Cardiac muscle cell (in vitro differentiated cells and primary cell): Measurements from ENCODE around the gene ABCF2. TPM values are rescaled to one million over a fixed set of nuclear protein-coding genes. Genes with fewer than 3 reads are reported as not detected.

Source experiments
- DNase-seq, 2 donors: peaks; one replicate each; pipeline versions ENCODE4 v3.0.0 to v3.0.0-alpha.2; 2010 to 2017; ENCODE audit warnings: low read depth in 1 of 2, low spot score in 1 of 2
- H3K27ac ChIP-seq: fragments of 200-600 bp; sonication (generic); 2 replicates; pipeline ENCODE4 v1.5.1; 2016
- H3K27me3 ChIP-seq: fragments of 200-600 bp; sonication (generic); 2 replicates; pipeline ENCODE4 v1.6.0; 2016; ENCODE audit warnings: control low read depth
- H3K36me3 ChIP-seq: fragments of 200-600 bp; sonication (generic); 2 replicates; pipeline ENCODE4 v1.5.1; 2016; ENCODE audit warnings: control low read depth
- H3K4me1 ChIP-seq: fragments of 200-600 bp; sonication (generic); 2 replicates; pipeline ENCODE4 v1.8.1; 2017; ENCODE audit warnings: low read depth, mild to moderate bottlenecking, mixed run types
- H3K4me3 ChIP-seq: fragments of 200-600 bp; sonication (generic); 2 replicates; pipeline ENCODE4 v1.5.1; 2016; ENCODE audit warnings: mild to moderate bottlenecking
- H3K9me3 ChIP-seq: fragments of 200-600 bp; sonication (generic); 2 replicates; pipeline ENCODE4 v1.5.1; 2017; ENCODE audit warnings: low read depth, mild to moderate bottlenecking, control low read depth
- polyA plus RNA-seq: library from polyadenylated mRNA; unstranded; fragments of >200 nt; fragmentation: Nextera tagmentation; extraction: Ambion mirVana; gene quantifications from 2 replicates; pipeline ENCODE4 v1.2.1, GENCODE V29; 2016
- total RNA-seq: library from RNA; depleted of rRNA; stranded (reverse); fragments of >200 nt; gene quantifications from 2 replicates; pipeline ENCODE4 v1.2.3, GENCODE V29; 2016
- TF ChIP-seq, protein P1 (sequence below): IDR thresholded peaks from 2 replicates; pipeline ENCODE4 v1.5.1; 2012; ENCODE audit warnings: low read depth, mild to moderate bottlenecking, low read length

ABCF2 gene
- total and polyA plus RNA-seq, 2 experiments from 2014 or later: 32.7 to 34.3 TPM

DNA sequence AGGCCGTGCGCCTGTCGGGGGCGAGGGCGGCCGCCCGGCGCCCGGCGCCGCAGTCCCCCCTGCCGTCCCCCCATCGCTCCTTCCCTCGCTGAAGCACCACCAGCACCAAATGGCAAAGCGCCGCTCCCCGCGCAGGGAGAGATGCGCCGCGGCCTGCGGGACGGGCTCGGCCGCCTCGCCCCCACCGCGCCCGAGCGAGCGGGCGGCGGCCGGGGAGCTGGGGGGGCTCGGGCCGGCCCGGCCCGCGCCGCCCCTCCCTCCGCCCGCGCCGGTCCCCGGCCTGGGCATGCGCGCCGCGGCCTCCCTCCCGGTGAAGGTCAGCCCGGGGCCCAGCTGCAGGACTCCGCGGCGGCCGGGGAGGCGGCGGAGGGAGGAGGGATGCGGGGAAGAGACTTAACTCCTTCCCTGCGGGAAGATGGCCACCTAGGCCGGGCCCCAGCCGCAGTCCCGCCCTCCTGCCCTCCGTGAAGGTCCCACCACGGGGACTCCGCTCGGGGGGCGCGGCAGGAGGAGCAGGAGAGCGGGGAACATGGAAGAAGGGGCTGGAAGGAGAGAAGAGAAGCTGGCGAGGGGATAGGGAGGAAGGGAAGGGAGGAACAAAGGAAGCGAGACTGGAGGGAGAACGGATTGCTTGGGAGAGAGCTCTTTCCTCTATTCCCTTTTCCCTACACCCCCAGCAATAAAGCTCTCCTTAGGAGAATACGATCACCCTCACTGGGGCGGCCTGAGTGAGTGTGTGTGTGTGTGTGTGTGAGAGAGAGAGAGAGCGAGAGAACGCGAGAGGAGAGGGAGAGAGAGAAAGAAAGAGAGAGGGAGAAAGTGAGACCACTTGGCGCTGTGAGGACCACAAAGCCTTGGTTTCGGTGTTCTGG is 24.9 kb upstream of the ABCF2 start:
- H3K4me1 ChIP-seq: peaks cover 38% of the 10 kb centered on the region
- no peaks in the 10 kb centered on the region for H3K27me3 ChIP-seq
- H3K27ac ChIP-seq: peak overlapping the region; percentile 99

DNA sequence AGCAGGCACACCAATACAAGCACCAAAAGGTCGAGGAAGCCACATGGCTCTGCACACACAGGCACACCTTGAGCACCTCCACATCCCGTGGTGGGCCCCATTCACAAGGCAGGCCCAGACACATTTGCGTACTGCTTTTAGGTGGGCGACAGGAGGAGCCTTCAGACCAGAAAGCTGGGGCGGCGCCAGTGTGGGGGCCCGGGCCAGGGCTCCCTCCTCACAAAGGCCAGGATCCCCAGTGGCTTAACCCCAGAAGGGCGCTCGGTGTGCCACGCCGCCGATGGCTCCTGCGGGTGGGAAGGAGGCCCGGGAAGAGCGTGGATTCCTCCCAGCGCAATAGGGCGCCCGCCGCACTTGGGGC is 24.3 kb upstream of the ABCF2 start:
- TF ChIP-seq, protein P1, sequence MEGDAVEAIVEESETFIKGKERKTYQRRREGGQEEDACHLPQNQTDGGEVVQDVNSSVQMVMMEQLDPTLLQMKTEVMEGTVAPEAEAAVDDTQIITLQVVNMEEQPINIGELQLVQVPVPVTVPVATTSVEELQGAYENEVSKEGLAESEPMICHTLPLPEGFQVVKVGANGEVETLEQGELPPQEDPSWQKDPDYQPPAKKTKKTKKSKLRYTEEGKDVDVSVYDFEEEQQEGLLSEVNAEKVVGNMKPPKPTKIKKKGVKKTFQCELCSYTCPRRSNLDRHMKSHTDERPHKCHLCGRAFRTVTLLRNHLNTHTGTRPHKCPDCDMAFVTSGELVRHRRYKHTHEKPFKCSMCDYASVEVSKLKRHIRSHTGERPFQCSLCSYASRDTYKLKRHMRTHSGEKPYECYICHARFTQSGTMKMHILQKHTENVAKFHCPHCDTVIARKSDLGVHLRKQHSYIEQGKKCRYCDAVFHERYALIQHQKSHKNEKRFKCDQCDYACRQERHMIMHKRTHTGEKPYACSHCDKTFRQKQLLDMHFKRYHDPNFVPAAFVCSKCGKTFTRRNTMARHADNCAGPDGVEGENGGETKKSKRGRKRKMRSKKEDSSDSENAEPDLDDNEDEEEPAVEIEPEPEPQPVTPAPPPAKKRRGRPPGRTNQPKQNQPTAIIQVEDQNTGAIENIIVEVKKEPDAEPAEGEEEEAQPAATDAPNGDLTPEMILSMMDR: no peak
- peaks cover 4% of the 10 kb centered on the region for H3K36me3 ChIP-seq
- H3K27ac ChIP-seq: peak overlapping the region; percentile 99
- DNase-seq: no peak
- peak overlapping the region; percentile 36 for H3K4me3 ChIP-seq
- H3K27me3 ChIP-seq: no peaks in the 10 kb centered on the region
- H3K4me1 ChIP-seq: peaks cover 44% of the 10 kb centered on the region
- H3K9me3 ChIP-seq: no peaks in the 10 kb centered on the region

More for the DNA sequence above, 24.9 kb upstream of the ABCF2 start:
- Histone ChIP-seq H3K9me3 (no peaks in the 10 kb centered on the region), H3K4me3 (peak overlapping the region; percentile 36), H3K36me3 (peaks cover 4% of the 10 kb centered on the region)
- DNase-seq: peak; percentile 87 to 88
- TF ChIP-seq, protein P1: no peak

DNA sequence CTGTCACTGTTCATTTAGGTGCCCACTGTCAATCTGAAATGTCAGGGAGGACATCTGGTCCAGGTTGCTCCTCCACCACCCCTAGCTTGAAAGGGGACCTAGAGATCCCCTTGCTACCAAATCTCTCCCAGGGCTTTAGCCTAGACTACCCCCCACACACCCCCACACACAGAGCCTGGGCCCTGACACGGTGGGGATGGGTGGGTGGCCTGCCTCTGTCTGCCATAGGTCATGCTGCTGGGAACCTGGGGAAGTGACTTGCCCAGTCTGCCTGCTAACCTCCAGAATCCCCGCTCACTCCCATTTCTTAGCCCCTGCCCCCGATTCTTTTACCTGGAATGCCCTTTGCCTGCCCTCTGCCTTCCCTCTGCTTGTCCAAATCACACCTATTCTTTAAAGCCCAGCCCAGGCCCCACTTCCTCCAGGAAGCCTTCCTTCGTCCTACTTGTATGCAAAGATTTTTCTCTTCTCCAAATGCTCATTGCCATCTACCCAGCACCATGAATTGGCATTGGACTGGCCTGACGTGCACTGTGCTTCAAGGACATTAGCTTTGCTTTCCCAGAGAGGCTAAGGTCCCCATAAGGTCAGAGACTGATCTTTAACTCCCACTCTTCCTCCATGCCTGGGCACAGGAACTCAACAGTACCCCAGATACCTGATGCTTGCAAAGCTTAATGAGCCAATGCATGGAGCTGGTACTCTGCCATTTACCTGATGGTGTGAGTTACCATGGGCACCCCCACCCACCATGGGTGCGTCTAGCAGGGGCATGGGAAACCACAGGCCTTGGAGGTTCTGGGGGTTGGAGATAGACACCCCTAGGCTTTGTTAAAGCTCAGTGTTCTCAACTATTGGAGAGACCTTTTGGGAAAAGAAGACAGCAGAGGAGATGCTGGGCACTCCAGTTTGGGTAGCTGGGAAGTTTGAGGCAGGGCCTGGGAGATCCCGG is 23.5 kb upstream of the ABCF2 start:
- DNase-seq: no peak
- H3K4me1 ChIP-seq: peaks cover 52% of the 10 kb centered on the region
- H3K27ac ChIP-seq: peak overlapping the region; percentile 99
- no peaks in the 10 kb centered on the region for H3K9me3 ChIP-seq
- TF ChIP-seq, protein P1: no peak
- peaks cover 4% of the 10 kb centered on the region for H3K36me3 ChIP-seq
- no peaks in the 10 kb centered on the region for H3K27me3 ChIP-seq
- peak overlapping the region; percentile 100 for H3K4me3 ChIP-seq

DNA sequence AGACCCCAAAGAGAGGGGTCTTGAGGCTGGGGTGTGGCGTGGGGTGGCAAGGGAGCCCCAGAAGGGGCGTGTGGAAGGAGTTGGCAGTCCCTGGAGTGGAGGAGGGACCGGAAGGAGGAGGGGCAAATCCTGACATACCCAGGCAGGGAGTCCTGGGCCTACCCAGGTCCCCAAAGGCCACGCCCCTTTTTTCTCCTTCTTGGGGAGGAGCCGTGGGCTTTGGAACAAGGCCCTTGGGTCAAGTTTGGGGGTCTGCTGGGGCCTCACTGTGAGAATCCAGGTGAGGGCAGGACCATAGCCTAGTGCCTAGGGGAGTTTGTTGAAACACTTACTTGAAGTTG is 22.7 kb upstream of the ABCF2 start:
- Histone ChIP-seq H3K4me3 (peak overlapping the region; percentile 100), H3K9me3 (no peaks in the 10 kb centered on the region), H3K27me3 (no peaks in the 10 kb centered on the region), H3K4me1 (peaks cover 55% of the 10 kb centered on the region), H3K36me3 (peaks cover 4% of the 10 kb centered on the region), H3K27ac (peak overlapping the region; percentile 99)
- TF ChIP-seq, protein P1: no peak
- peak; percentile 77 to 80 for DNase-seq

DNA sequence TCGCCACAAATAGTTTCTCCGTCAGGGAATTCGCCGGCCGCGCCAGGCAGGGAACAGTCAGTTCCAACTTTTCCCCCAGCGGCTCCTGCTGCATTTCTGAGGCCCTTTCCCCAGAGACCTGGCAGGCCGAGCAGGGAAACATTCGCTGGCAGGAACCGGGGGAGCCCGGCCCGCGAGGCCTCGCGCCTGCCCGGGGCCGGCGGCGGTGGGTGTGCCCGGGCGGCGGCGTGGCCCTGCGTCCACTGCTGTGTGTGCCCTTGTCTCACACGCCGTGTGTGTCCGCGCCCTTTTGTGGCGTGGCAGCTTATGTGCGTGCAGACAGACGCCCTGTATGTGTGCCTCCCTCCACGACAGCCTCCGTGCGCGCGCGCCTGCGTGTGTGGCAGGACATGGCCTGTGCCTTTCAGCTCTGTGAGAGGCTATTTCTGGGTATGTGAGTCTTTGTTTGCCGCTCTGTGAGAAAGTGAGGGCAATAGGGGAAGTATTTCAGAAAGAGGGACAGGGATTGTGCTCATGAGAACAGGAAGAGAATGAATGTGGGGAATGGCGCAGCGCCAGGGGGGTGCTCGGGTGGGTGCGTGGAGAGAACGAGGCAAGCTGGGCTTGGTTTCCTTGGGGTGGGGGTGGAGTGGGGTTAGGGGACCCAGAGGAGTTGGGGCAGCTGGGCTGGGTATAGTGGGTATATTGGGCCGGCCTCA is 22.2 kb upstream of the ABCF2 start:
- peak; percentile 57 to 77 for DNase-seq
- peak overlapping the region; percentile 99 for H3K27ac ChIP-seq
- no peaks in the 10 kb centered on the region for H3K27me3 ChIP-seq
- H3K4me1 ChIP-seq: peaks cover 59% of the 10 kb centered on the region
- no peaks in the 10 kb centered on the region for H3K9me3 ChIP-seq
- H3K4me3 ChIP-seq: peak overlapping the region; percentile 100
- TF ChIP-seq, protein P1: no peak
- peaks cover 4% of the 10 kb centered on the region for H3K36me3 ChIP-seq
